ENCODE results near the gene CDH4.

Gene CDH4

DNA sequence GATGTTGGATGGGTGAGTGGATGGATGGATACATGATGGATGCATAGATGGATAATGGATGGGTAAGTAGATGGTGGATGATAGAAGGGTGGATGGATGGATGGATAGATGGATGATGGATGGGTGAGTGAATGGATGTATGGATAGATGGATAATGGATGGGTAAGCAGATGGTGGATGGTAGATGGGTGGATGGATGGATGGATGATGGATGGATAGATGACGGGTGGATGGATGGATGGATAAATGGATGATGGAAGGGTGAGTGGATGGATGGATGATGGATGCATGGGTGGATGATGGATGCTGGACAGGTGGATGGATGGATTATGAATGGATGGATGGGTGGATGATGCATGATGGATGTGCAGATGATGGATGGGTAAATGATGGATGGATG lies 638.1 kb downstream of the CDH4 start:
- DNase-seq (no peak), ATAC-seq (ENCODE audit: insufficient read depth, low read depth) (no peak)
- H4K20me1 ChIP-seq (ENCODE audit: insufficient read depth, low read length) = 0 out of 2 replicates have a peak, but pooled peaks cover 4% of the 10 kb centered on the region
- peaks cover 8% of the 10 kb centered on the region for H3K4me1 ChIP-seq (ENCODE audit: insufficient read depth, low read length)
- H2AFZ ChIP-seq (ENCODE audit: low read depth, low read length) = no peak overlapping the region
- no peaks in the 10 kb centered on the region for H3K9me3 ChIP-seq (ENCODE audit: insufficient read depth, low read length, severe bottlenecking)
- H3K4me3 ChIP-seq (ENCODE audit: low read depth in 1 of 2, low read length in 2 of 2) = no peak overlapping the region
- H3K79me2 ChIP-seq (ENCODE audit: insufficient read depth, low read length) = no peaks in the 10 kb centered on the region
- no peak overlapping the region for H3K27ac ChIP-seq (ENCODE audit: low read length)
- H3K27me3 ChIP-seq (ENCODE audit: insufficient read depth, low read length, poor library complexity) = no peaks in the 10 kb centered on the region
- H3K9ac ChIP-seq (ENCODE audit: low read depth, low read length) = no peak overlapping the region
- no peaks in the 10 kb centered on the region for H3K36me3 ChIP-seq (ENCODE audit: insufficient read depth, low read length)
- no peak overlapping the region for H3K4me2 ChIP-seq (ENCODE audit: insufficient read depth, low read length)
- no peak for TF ChIP-seq CTCF (IDR thresholded peaks at IDR 0.05; ENCODE audit: borderline replicate concordance, extremely low read depth, low read length, poor library complexity, severe bottlenecking)
- no peak for TF ChIP-seq EZH2 (IDR thresholded peaks at IDR 0.05; ENCODE audit: borderline replicate concordance, low read depth, low read length, severe bottlenecking)

DNA sequence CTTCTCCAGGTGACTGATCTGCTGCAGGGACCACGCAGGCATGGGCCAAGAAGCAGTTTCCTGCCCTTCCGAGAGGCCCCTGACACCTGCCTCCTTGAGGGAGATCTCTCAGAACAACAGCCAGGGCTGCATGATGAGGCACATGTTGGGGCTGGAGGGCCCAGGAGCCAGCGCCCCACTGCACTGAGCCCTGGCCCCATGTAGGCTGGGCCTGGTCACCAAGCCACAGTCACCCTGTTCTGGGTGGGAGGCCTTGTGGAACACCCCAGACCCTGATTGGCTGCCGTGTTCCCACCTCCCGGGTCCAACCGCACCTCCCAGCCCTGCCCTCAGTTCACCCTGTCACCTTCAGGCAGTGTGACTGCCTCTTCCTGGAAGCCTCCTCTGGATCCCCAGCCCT lies 639.4 kb downstream of the CDH4 start:
- H3K4me2 ChIP-seq (ENCODE audit: insufficient read depth, low read length) = no peak overlapping the region
- ATAC-seq (ENCODE audit: insufficient read depth, low read depth) (no peak), DNase-seq (no peak)
- H3K9ac ChIP-seq (ENCODE audit: low read depth, low read length) = no peak overlapping the region
- H3K36me3 ChIP-seq (ENCODE audit: insufficient read depth, low read length) = no peaks in the 10 kb centered on the region
- no peaks in the 10 kb centered on the region for H3K27me3 ChIP-seq (ENCODE audit: insufficient read depth, low read length, poor library complexity)
- H3K9me3 ChIP-seq (ENCODE audit: insufficient read depth, low read length, severe bottlenecking) = no peaks in the 10 kb centered on the region
- no peak overlapping the region for H3K4me3 ChIP-seq (ENCODE audit: low read depth in 1 of 2, low read length in 2 of 2)
- H3K4me1 ChIP-seq (ENCODE audit: insufficient read depth, low read length) = peaks cover 8% of the 10 kb centered on the region
- no peak overlapping the region for H3K27ac ChIP-seq (ENCODE audit: low read length)
- H4K20me1 ChIP-seq (ENCODE audit: insufficient read depth, low read length) = peaks cover 15% of the 10 kb centered on the region
- TF ChIP-seq CTCF (IDR thresholded peaks at IDR 0.05; ENCODE audit: borderline replicate concordance, extremely low read depth, low read length, poor library complexity, severe bottlenecking) = no peak
- no peak for TF ChIP-seq EZH2 (IDR thresholded peaks at IDR 0.05; ENCODE audit: borderline replicate concordance, low read depth, low read length, severe bottlenecking)
- no peaks in the 10 kb centered on the region for H3K79me2 ChIP-seq (ENCODE audit: insufficient read depth, low read length)
- H2AFZ ChIP-seq (ENCODE audit: low read depth, low read length) = no peak overlapping the region

GRCh38 chr20:61891916-61892649 lies 640.0 kb downstream of the CDH4 start:
- no peak overlapping the region for H3K4me2 ChIP-seq (ENCODE audit: insufficient read depth, low read length)
- no peak overlapping the region for H3K4me3 ChIP-seq (ENCODE audit: low read depth in 1 of 2, low read length in 2 of 2)
- no peaks in the 10 kb centered on the region for H3K36me3 ChIP-seq (ENCODE audit: insufficient read depth, low read length)
- H3K27ac ChIP-seq (ENCODE audit: low read length) = no peak overlapping the region
- peaks cover 21% of the 10 kb centered on the region for H4K20me1 ChIP-seq (ENCODE audit: insufficient read depth, low read length)
- DNase-seq (no peak), ATAC-seq (ENCODE audit: insufficient read depth, low read depth) (no peak)
- no peaks in the 10 kb centered on the region for H3K9me3 ChIP-seq (ENCODE audit: insufficient read depth, low read length, severe bottlenecking)
- H2AFZ ChIP-seq (ENCODE audit: low read depth, low read length) = no peak overlapping the region
- H3K27me3 ChIP-seq (ENCODE audit: insufficient read depth, low read length, poor library complexity) = no peaks in the 10 kb centered on the region
- H3K9ac ChIP-seq (ENCODE audit: low read depth, low read length) = no peak overlapping the region
- TF ChIP-seq EZH2 (IDR thresholded peaks at IDR 0.05; ENCODE audit: borderline replicate concordance, low read depth, low read length, severe bottlenecking) (no peak), CTCF (IDR thresholded peaks at IDR 0.05; ENCODE audit: borderline replicate concordance, extremely low read depth, low read length, poor library complexity, severe bottlenecking) (no peak)
- peaks cover 5% of the 10 kb centered on the region for H3K4me1 ChIP-seq (ENCODE audit: insufficient read depth, low read length)
- H3K79me2 ChIP-seq (ENCODE audit: insufficient read depth, low read length) = no peaks in the 10 kb centered on the region
